Transverse colon (tissue), 4 donors: Measurements from ENCODE around the gene EHF. TPM values are rescaled to one million over a fixed set of nuclear protein-coding genes. Genes with fewer than 3 reads are reported as not detected.

Experiments
- DNase-seq: peaks from one replicate; pipeline ENCODE4 v3.0.0-alpha.2; 2019
- H3K27ac ChIP-seq, 4 donors: fragments of 200-600 bp; sonication (generic); 2 replicates each; pipeline ENCODE4 v1.5.1; 2016 to 2018; ENCODE audit warnings: inconsistent platforms in 4 of 4
- H3K27me3 ChIP-seq: fragments of 200-600 bp; sonication (generic); 2 replicates; pipeline ENCODE4 v1.5.1; 2017; ENCODE audit warnings: inconsistent platforms
- H3K36me3 ChIP-seq, 4 donors: fragments of 200-600 bp; sonication (generic); 2 replicates each; pipeline ENCODE4 v1.5.1; 2017 to 2019; ENCODE audit warnings: inconsistent platforms in 4 of 4
- H3K4me1 ChIP-seq, 4 donors: fragments of 200-600 bp; sonication (generic); 2 replicates each; pipeline ENCODE4 v1.5.1; 2017 to 2020; ENCODE audit warnings: inconsistent platforms in 4 of 4
- H3K4me3 ChIP-seq, 4 donors: fragments of 200-600 bp; sonication (generic); 1 replicate in 1 of 4; 2 replicates in 3 of 4; pipeline versions ENCODE4 v1.5.1 to v1.6.1; 2017 to 2019; ENCODE audit warnings: inconsistent platforms in 4 of 4
- H3K9me3 ChIP-seq, 2 donors: fragments of 200-600 bp; sonication (generic); 2 replicates each; pipeline ENCODE4 v1.5.1; 2017 to 2019; ENCODE audit warnings: inconsistent platforms in 2 of 2
- CTCF ChIP-seq, 5 experiments: fragments of 200-600 bp in 3 of 5; fragments of 450-650 bp in 2 of 5; sonication (generic) in 3 of 5; IDR thresholded peaks; 1 replicate in 2 of 5; 2 replicates in 3 of 5; pipeline ENCODE4 v1.5.1; 2016 to 2017; ENCODE audit warnings: antibody characterized with exemption in 5 of 5, inconsistent platforms in 3 of 5, mild to moderate bottlenecking in 2 of 5, moderate library complexity in 1 of 5
- EP300 ChIP-seq: sonication (generic); formaldehyde crosslinking; IDR thresholded peaks from one replicate; pipeline ENCODE4 v1.6.1; 2017; ENCODE audit warnings: antibody characterized with exemption, low read depth
- POLR2A ChIP-seq: fragments of 450-650 bp; IDR thresholded peaks from one replicate; pipeline ENCODE4 v1.6.1; 2016; ENCODE audit warnings: antibody characterized with exemption, mild to moderate bottlenecking, moderate library complexity
- POLR2AphosphoS5 ChIP-seq, 3 donors: sonication (generic); formaldehyde crosslinking; IDR thresholded peaks; one replicate each; pipeline ENCODE4 v1.6.1; 2016; ENCODE audit warnings: antibody characterized with exemption in 3 of 3
- WGBS, 2 donors: methylation state at CpG; one replicate each; pipeline ENCODE4 v1.1.5; 2018; ENCODE audit warnings: low coverage in 1 of 2; 5-methylcytosine and 5-hydroxymethylcytosine counted together
- in situ Hi-C, 4 donors: fragments of 200-750 bp; cut with MboI; loops; one replicate each; pipeline versions ENCODE4 v1.15.0 to v1.15.1; 2017; ENCODE audit warnings: low sequenced_read_pairs in 3 of 4, low pct_ligation_motif_present in 1 of 4, low pct_unique_long_range_greater_than_20kb in 1 of 4
- intact Hi-C: fragments of 100-400 bp; cut with DNase I; formaldehyde crosslinking; loops from one replicate; pipeline ENCODE4 v1.15.1; 2023; ENCODE audit warnings: low total_unique reads
- total RNA-seq, 4 donors: library from RNA; depleted of rRNA; stranded (reverse); fragments of >200 nt; gene quantifications; one replicate each; pipeline ENCODE4 v1.1.0, GENCODE V29; 2016

The EHF gene
- total RNA-seq, 4 donors from 2014 or later: 206 to 406 (median 262) TPM

GRCh38 chr11:34669458-34669857 lies 48.6 kb downstream of the EHF start:
- WGBS, 2 donors: 65 to 77% methylated on average over 2 to 3 of the region's 3 CpGs
- in situ Hi-C loops (no loop called here), intact Hi-C loops (no loop called here)
- H3K4me3 ChIP-seq: no peak overlapping the region
- H3K27ac ChIP-seq: no peak overlapping the region
- no peaks in the 10 kb centered on the region for H3K4me1 ChIP-seq
- no peaks in the 10 kb centered on the region for H3K9me3 ChIP-seq
- TF ChIP-seq POLR2AphosphoS5 (IDR thresholded peaks at IDR 0.05) (no peak), CTCF (IDR thresholded peaks at IDR 0.05) (no peak), POLR2A (no peak), EP300 (no peak)
- DNase-seq: no peak
- H3K27me3 ChIP-seq: no peaks in the 10 kb centered on the region
- H3K36me3 ChIP-seq: no peaks in the 10 kb centered on the region

GRCh38 chr11:34671117-34671516 lies 50.2 kb downstream of the EHF start:
- no peak overlapping the region for H3K4me3 ChIP-seq
- WGBS, 2 donors: 43 to 83% methylated on average over 1 of the region's 1 CpG
- H3K36me3 ChIP-seq: no peaks in the 10 kb centered on the region
- H3K27ac ChIP-seq: no peak overlapping the region
- H3K27me3 ChIP-seq: no peaks in the 10 kb centered on the region
- H3K4me1 ChIP-seq: no peaks in the 10 kb centered on the region
- intact Hi-C loops (no loop called here), in situ Hi-C loops (no loop called here)
- TF ChIP-seq POLR2AphosphoS5 (IDR thresholded peaks at IDR 0.05) (no peak), CTCF (IDR thresholded peaks at IDR 0.05) (no peak), EP300 (no peak), POLR2A (no peak)
- no peaks in the 10 kb centered on the region for H3K9me3 ChIP-seq
- DNase-seq: no peak

- TF ChIP-seq CTCF (IDR thresholded peaks at IDR 0.05) (no peak), EP300 (no peak), POLR2A (no peak), POLR2AphosphoS5 (IDR thresholded peaks at IDR 0.05) (no peak)
- Histone ChIP-seq H3K36me3 (no peaks in the 10 kb centered on the region), H3K27me3 (no peaks in the 10 kb centered on the region), H3K27ac (no peak overlapping the region), H3K4me3 (no peak overlapping the region), H3K4me1 (no peaks in the 10 kb centered on the region), H3K9me3 (no peaks in the 10 kb centered on the region)
- 80 to 88% methylated on average over 1 of the region's 1 CpG for WGBS, 2 donors
- intact Hi-C loops: no loop called here
- in situ Hi-C loops: no loop called here
- no peak for DNase-seq
These were observed 51.1 kb downstream of the EHF start for GRCh38 chr11:34671946-34672345.

GRCh38 chr11:34674038-34674437 lies 53.1 kb downstream of the EHF start:
- Histone ChIP-seq H3K27ac (no peak overlapping the region), H3K27me3 (no peaks in the 10 kb centered on the region)
- TF ChIP-seq POLR2A: no peak
- TF ChIP-seq POLR2AphosphoS5 (IDR thresholded peaks at IDR 0.05): no peak
- no peak for TF ChIP-seq EP300
- no peak for TF ChIP-seq CTCF (IDR thresholded peaks at IDR 0.05)

More at GRCh38 chr11:34674038-34674437, 53.1 kb downstream of the EHF start:
- H3K4me1 ChIP-seq: no peaks in the 10 kb centered on the region
- no peak overlapping the region for H3K4me3 ChIP-seq
- intact Hi-C loops: no loop called here
- WGBS, 2 donors: 0 to 57% methylated on average over 1 of the region's 1 CpG
- in situ Hi-C loops: no loop called here
- H3K9me3 ChIP-seq: no peaks in the 10 kb centered on the region
- no peaks in the 10 kb centered on the region for H3K36me3 ChIP-seq
- no peak for DNase-seq
